CD14-positive monocyte (primary cell): Measurements from ENCODE around the gene PLXNA2. TPM values are rescaled to one million over a fixed set of nuclear protein-coding genes. Genes with fewer than 3 reads are reported as not detected.

Source experiments
- DNase-seq, 3 donors: peaks; one replicate each; pipeline ENCODE4 v3.0.0-alpha.2; 2011 to 2022
- H2AFZ ChIP-seq: 2 replicates; pipeline ENCODE4 v1.6.0; 2012; ENCODE audit warnings: mild to moderate bottlenecking, low read depth, low read length, inconsistent platforms; ENCODE audit not compliant: insufficient read depth, poor library complexity, severe bottlenecking
- H3K27ac ChIP-seq, 2 donors: 1 replicate in 1 of 2; 2 replicates in 1 of 2; pipeline ENCODE4 v1.5.1; 2012 to 2013; ENCODE audit warnings: low read length in 2 of 2, control low read depth in 1 of 2, inconsistent platforms in 1 of 2, low read depth in 1 of 2, mild to moderate bottlenecking in 1 of 2
- H3K27me3 ChIP-seq, 2 donors: one replicate each; pipeline versions ENCODE4 v1.6.0 to v1.6.1; 2011 to 2013; ENCODE audit warnings: low read length in 2 of 2; ENCODE audit not compliant: control insufficient read depth in 2 of 2, insufficient read depth in 2 of 2
- H3K36me3 ChIP-seq, 2 donors: replicated peaks in 1 of 2; 1 replicate in 1 of 2; 2 replicates in 1 of 2; pipeline versions ENCODE4 v1.5.1 to v1.6.1; 2012 to 2013; ENCODE audit warnings: low read length in 2 of 2, control low read depth in 1 of 2, inconsistent platforms in 1 of 2, mild to moderate bottlenecking in 1 of 2; ENCODE audit not compliant: insufficient read depth in 2 of 2, control insufficient read depth in 1 of 2
- H3K4me1 ChIP-seq, 2 donors: 1 replicate in 1 of 2; 2 replicates in 1 of 2; pipeline versions ENCODE4 v1.5.1 to v1.6.1; 2012 to 2013; ENCODE audit warnings: low read length in 2 of 2, control low read depth in 1 of 2, inconsistent platforms in 1 of 2, mild to moderate bottlenecking in 1 of 2, moderate library complexity in 1 of 2; ENCODE audit not compliant: insufficient read depth in 2 of 2, control insufficient read depth in 1 of 2
- H3K4me2 ChIP-seq: replicated peaks from 2 replicates; pipeline ENCODE3; 2012; ENCODE audit warnings: low read length, moderate library complexity, mild to moderate bottlenecking; ENCODE audit not compliant: poor library complexity, severe bottlenecking; ENCODE audit errors: extremely low read depth
- H3K4me3 ChIP-seq, 3 experiments: fragments of 200-600 bp in 1 of 3; sonication (generic) in 1 of 3; replicated peaks in 1 of 3; 1 replicate in 2 of 3; 2 replicates in 1 of 3; pipeline ENCODE4 v1.5.1; 2011 to 2013; ENCODE audit warnings: low read length in 3 of 3, mild to moderate bottlenecking in 3 of 3, control low read depth in 2 of 3, low read depth in 2 of 3, inconsistent platforms in 1 of 3, moderate library complexity in 1 of 3
- H3K79me2 ChIP-seq: 2 replicates; pipeline ENCODE4 v1.6.0; 2012; ENCODE audit warnings: mild to moderate bottlenecking, control low read depth, inconsistent platforms, low read length, moderate library complexity; ENCODE audit not compliant: insufficient read depth
- H3K9ac ChIP-seq: 2 replicates; pipeline ENCODE4 v1.6.0; 2017; ENCODE audit warnings: low read length, mild to moderate bottlenecking; ENCODE audit not compliant: insufficient read depth, poor library complexity, severe bottlenecking
- H3K9me3 ChIP-seq, 2 donors: replicated peaks in 1 of 2; 1 replicate in 1 of 2; 2 replicates in 1 of 2; pipeline versions ENCODE4 v1.5.1 to v1.6.1; 2012 to 2013; ENCODE audit warnings: low read length in 2 of 2, control low read depth in 1 of 2; ENCODE audit not compliant: control insufficient read depth in 1 of 2, insufficient read depth in 1 of 2
- H4K20me1 ChIP-seq: 2 replicates; pipeline ENCODE4 v1.6.0; 2012; ENCODE audit warnings: mild to moderate bottlenecking, low read length, control low read depth, moderate library complexity; ENCODE audit not compliant: insufficient read depth
- H3K27ac Mint-ChIP-seq, 7 donors: one replicate each; pipeline ENCODE4 v1.8.0; 2020; ENCODE audit warnings: mild to moderate bottlenecking in 7 of 7, mixed read lengths in 7 of 7, moderate library complexity in 6 of 7, inconsistent platforms in 2 of 7
- H3K27me3 Mint-ChIP-seq, 3 donors: one replicate each; pipeline ENCODE4 v1.8.0; 2021 to 2022; ENCODE audit warnings: low read depth in 3 of 3, mild to moderate bottlenecking in 3 of 3, mixed read lengths in 3 of 3, moderate library complexity in 3 of 3, inconsistent platforms in 1 of 3
- H3K36me3 Mint-ChIP-seq, 2 donors: one replicate each; pipeline ENCODE4 v1.8.0; 2020; ENCODE audit warnings: mixed read lengths in 2 of 2, inconsistent platforms in 1 of 2, mild to moderate bottlenecking in 1 of 2
- H3K4me1 Mint-ChIP-seq: one replicate; pipeline ENCODE4 v1.8.0; 2020; ENCODE audit warnings: mild to moderate bottlenecking, mixed read lengths
- H3K4me3 Mint-ChIP-seq, 2 donors: one replicate each; pipeline ENCODE4 v1.8.0; 2020; ENCODE audit warnings: mild to moderate bottlenecking in 2 of 2, mixed read lengths in 2 of 2, moderate library complexity in 1 of 2
- H3K9me3 Mint-ChIP-seq, 7 donors: one replicate each; pipeline ENCODE4 v1.8.0; 2020 to 2022; ENCODE audit warnings: mixed read lengths in 7 of 7, mild to moderate bottlenecking in 6 of 7, moderate library complexity in 6 of 7, inconsistent platforms in 2 of 7
- CTCF ChIP-seq: fragments of 200-600 bp; IDR thresholded peaks from one replicate; pipeline ENCODE4 v1.8.0; 2022; ENCODE audit warnings: antibody characterized with exemption, mild to moderate bottlenecking
- WGBS: methylation state at CpG from one replicate; pipeline ENCODE4 v1.1.5; 2013; ENCODE audit warnings: missing lambda C conversion rate; ENCODE audit not compliant: insufficient coverage; 5-methylcytosine and 5-hydroxymethylcytosine counted together
- intact Hi-C, 2 donors: fragments of 100-400 bp; cut with micrococcal nuclease; formaldehyde crosslinking; loops; one replicate each; pipeline versions ENCODE4 v1.15.0 to v1.15.1; 2023
- polyA plus RNA-seq, 3 donors: library from polyadenylated mRNA; depleted of rRNA in 1 of 3; unstranded in 2 of 3; stranded (reverse) in 1 of 3; fragments of 300-500 nt in 2 of 3; fragments of >200 nt in 1 of 3; fragmentation: Illumina TruSeq in 2 of 3; gene quantifications; 1 replicate in 2 of 3; 2 replicates in 1 of 3; pipeline ENCODE4 v1.2.3, GENCODE V29; 2012 to 2021

The PLXNA2 gene
- polyA plus RNA-seq, 3 donors: 0.75 to 2.1 (median 1.1) TPM

GRCh38 chr1:208215393-208215792 is 28.8 kb downstream of the PLXNA2 start:
- Histone ChIP-seq H3K4me1 (peaks cover 17 to 19% of the 10 kb centered on the region in 2 donors), H3K79me2 (no peaks in the 10 kb centered on the region), H3K36me3 (no peaks in the 10 kb centered on the region), H3K27ac (no peak overlapping the region), H2AFZ (no peak overlapping the region), H3K4me2 (no peak overlapping the region), H4K20me1 (no peaks in the 10 kb centered on the region), H3K9ac (no peak overlapping the region), H3K27me3 (no peaks in the 10 kb centered on the region), H3K9me3 (no peaks in the 10 kb centered on the region), H3K4me3 (no peak overlapping the region)
- TF ChIP-seq CTCF: no peak
- peaks cover 24% of the 10 kb centered on the region for H3K4me1 Mint-ChIP-seq
- no peak for DNase-seq
- H3K27me3 Mint-ChIP-seq: peaks cover 0 to 10% (median 5%) of the 10 kb centered on the region in 3 donors
- H3K36me3 Mint-ChIP-seq: peaks cover 5 to 9% of the 10 kb centered on the region in 2 donors
- H3K9me3 Mint-ChIP-seq: no peaks in the 10 kb centered on the region
- H3K4me3 Mint-ChIP-seq: no peak overlapping the region
- no peak overlapping the region for H3K27ac Mint-ChIP-seq
- intact Hi-C loops: no loop called here

- WGBS: no CpG with 5 or more reads among the region's 3 CpGs
- DNase-seq: peak; percentile 11 to 20 (median 18)
- H3K79me2 ChIP-seq: no peaks in the 10 kb centered on the region
- H2AFZ ChIP-seq: no peak overlapping the region
- Mint-ChIP-seq H3K4me1 (peaks cover 17% of the 10 kb centered on the region), H3K9me3 (no peaks in the 10 kb centered on the region), H3K27ac (peak overlapping the region in 1 of 7 donors; percentile 27), H3K4me3 (peak overlapping the region in 1 of 2 donors; percentile 27), H3K27me3 (peaks cover 0 to 3% (median 2%) of the 10 kb centered on the region in 3 donors), H3K36me3 (peaks cover 5 to 9% of the 10 kb centered on the region in 2 donors)
- no peak for TF ChIP-seq CTCF
- no peak overlapping the region for H3K27ac ChIP-seq
- H3K4me2 ChIP-seq: no peak overlapping the region
- H3K4me3 ChIP-seq: no peak overlapping the region
- no peaks in the 10 kb centered on the region for H3K27me3 ChIP-seq
- H3K36me3 ChIP-seq: no peaks in the 10 kb centered on the region
- H3K9ac ChIP-seq: no peak overlapping the region
- H4K20me1 ChIP-seq: no peaks in the 10 kb centered on the region
- intact Hi-C loops: no loop called here
- H3K9me3 ChIP-seq: no peaks in the 10 kb centered on the region
- H3K4me1 ChIP-seq: peaks cover 9 to 10% of the 10 kb centered on the region in 2 donors
Measured at GRCh38 chr1:208213786-208214185, 30.4 kb downstream of the PLXNA2 start.
